IPS-18a (cell line): ENCODE data around the gene DISP2.

ENCODE experiments used
- H3K27ac ChIP-seq: one replicate; pipeline ENCODE4 v1.5.1; 2013; ENCODE audit warnings: low read length
- H3K27me3 ChIP-seq: one replicate; pipeline ENCODE4 v1.6.1; 2013; ENCODE audit warnings: mild to moderate bottlenecking, low read length; ENCODE audit not compliant: control insufficient read depth, insufficient read depth
- H3K36me3 ChIP-seq: one replicate; pipeline ENCODE4 v1.6.1; 2013; ENCODE audit warnings: low read depth, low read length; ENCODE audit not compliant: control insufficient read depth
- H3K4me1 ChIP-seq: one replicate; pipeline ENCODE4 v1.6.1; 2013; ENCODE audit warnings: low read depth, low read length; ENCODE audit not compliant: control insufficient read depth
- H3K4me3 ChIP-seq: one replicate; pipeline ENCODE4 v1.5.1; 2013; ENCODE audit warnings: low read length
- H3K9ac ChIP-seq: one replicate; pipeline ENCODE4 v1.6.1; 2013; ENCODE audit warnings: mild to moderate bottlenecking, low read length, moderate library complexity
- H3K9me3 ChIP-seq: one replicate; pipeline ENCODE4 v1.6.1; 2013; ENCODE audit warnings: low read depth, low read length; ENCODE audit not compliant: control insufficient read depth

Gene DISP2

DNA sequence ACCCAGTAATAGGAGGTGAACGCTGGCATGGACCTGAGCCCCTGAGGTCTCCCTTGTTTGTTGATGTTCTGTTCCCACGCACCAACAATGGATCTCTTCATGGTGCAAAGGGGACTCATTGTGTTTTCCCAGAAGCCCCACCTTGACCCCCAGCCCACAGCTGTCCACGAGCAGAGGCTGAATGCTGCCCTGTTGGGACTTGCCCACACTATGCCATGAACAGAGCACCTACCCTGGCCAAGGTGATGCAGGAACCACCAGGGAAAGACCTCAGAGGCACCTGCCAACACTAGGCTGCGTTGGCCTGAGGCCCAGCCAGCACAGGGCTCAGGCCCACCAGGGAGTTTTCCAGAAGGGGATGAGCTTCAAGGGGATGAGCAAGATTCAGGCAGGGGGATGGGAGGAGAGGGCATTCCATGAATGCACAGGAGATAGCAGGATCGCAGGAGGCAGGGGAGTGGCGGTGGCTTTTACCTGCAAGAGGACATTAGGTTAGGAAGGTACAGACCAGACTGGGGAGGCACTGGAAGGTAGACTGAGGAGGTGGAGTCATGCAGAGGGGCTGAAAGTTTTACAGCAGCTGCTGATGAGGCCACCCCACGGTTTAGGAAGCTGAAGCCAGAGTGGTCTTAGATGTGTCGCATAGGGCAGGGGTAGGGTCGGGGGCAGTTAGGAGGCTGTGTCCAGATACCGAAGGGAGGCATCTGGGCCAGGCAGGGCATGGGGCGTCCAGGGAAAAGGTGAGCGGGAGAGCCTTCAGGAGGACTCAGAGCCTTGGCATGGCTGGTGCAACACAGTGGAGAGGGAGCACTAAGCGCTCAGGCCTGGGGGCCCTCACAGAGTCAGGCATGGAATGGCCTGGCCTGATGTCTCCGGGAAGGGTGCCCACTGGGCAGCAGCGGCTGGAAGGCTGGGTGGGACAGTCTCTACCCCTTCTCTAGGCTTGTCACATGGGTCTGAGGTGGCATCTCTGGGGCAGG is 11.2 kb upstream of the DISP2 start:
- Histone ChIP-seq H3K27me3 (no peaks in the 10 kb centered on the region), H3K27ac (no peak overlapping the region), H3K36me3 (no peaks in the 10 kb centered on the region), H3K4me3 (no peak overlapping the region), H3K9ac (no peak overlapping the region), H3K9me3 (no peaks in the 10 kb centered on the region), H3K4me1 (no peaks in the 10 kb centered on the region)

DNA sequence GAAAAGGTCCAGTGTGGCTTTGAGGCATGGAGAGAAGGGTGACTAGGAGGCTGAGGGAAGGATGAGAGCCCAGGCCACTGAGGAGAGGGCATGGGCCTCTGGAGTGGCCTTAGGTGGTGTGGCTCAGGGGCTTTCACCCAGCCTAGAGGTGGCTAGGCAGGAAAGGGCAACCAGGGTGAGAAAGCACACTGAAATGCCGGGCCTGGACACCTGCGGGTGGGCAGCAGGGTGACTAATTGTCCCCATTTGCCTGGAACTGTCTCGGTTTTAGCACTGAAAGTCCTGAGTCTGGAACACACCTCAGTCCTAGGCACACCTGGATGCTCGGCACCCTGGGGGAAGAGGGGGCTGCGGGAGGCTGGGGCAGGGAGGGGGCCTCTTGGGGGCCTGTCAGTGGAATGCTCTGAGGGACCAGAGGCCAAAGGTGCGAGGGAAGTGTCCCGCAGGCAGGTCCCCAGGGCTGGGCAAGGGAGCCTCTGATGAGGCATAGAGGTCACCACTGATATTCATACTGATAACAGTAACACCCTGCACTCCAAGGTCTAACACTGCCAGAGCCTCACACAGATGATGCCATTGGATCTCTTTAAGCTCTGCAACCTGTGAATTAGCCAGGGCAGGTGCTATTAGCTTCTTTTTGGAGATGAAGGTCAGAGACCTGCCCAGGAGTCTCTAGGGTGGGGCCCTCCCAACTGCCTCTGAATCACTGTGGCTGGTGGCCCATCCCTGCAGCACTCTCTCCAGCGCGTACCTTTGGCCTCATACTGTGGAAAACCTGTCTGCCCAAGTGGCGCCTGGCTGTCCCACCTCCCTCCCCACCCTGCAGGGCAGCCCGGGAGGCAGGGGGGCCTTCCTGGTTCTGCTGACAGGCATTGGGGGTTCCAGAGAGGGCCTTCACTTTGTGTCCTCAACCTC is 10.2 kb upstream of the DISP2 start:
- no peaks in the 10 kb centered on the region for H3K27me3 ChIP-seq

DNA sequence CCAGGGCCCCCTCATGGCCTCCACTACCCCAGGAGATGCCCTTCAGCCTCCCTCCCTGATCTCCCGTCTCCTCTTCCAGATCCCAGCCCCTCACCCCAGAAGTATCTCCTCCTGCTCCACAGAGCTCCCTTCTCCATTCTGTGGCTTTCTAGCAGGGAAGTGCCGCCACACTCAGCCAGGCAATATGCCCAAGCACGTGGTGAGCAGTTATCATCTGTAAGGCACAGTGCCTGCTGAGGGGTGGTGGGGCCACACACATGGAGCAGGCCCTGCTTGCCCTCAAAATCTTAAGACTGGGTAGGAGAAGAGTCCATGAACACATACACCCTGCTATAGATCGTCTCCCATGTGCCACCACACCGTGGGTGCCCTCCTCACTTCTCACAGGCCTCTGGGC is 9.5 kb upstream of the DISP2 start:
- Histone ChIP-seq H3K9ac (no peak overlapping the region), H3K9me3 (no peaks in the 10 kb centered on the region), H3K27ac (no peak overlapping the region)

More for the DNA sequence above, 10.2 kb upstream of the DISP2 start:
- Histone ChIP-seq H3K36me3 (no peaks in the 10 kb centered on the region), H3K27ac (no peak overlapping the region), H3K4me3 (no peak overlapping the region), H3K9me3 (no peaks in the 10 kb centered on the region), H3K9ac (no peak overlapping the region), H3K4me1 (no peaks in the 10 kb centered on the region)

GRCh38 chr15:40349163-40349562 is 8.9 kb upstream of the DISP2 start:
- Histone ChIP-seq H3K9me3 (no peaks in the 10 kb centered on the region), H3K9ac (no peak overlapping the region), H3K27ac (no peak overlapping the region), H3K4me3 (no peak overlapping the region), H3K36me3 (no peaks in the 10 kb centered on the region), H3K4me1 (peaks cover 6% of the 10 kb centered on the region), H3K27me3 (no peaks in the 10 kb centered on the region)

More for the DNA sequence above, 9.5 kb upstream of the DISP2 start:
- Histone ChIP-seq H3K4me1 (no peaks in the 10 kb centered on the region), H3K27me3 (no peaks in the 10 kb centered on the region), H3K36me3 (no peaks in the 10 kb centered on the region), H3K4me3 (no peak overlapping the region)

GRCh38 chr15:40352281-40352901 is 5.6 kb upstream of the DISP2 start:
- Histone ChIP-seq H3K27me3 (peaks cover 10% of the 10 kb centered on the region), H3K27ac (no peak overlapping the region), H3K9me3 (no peaks in the 10 kb centered on the region), H3K36me3 (no peaks in the 10 kb centered on the region), H3K9ac (no peak overlapping the region), H3K4me1 (peaks cover 13% of the 10 kb centered on the region), H3K4me3 (no peak overlapping the region)

- Histone ChIP-seq H3K4me3 (no peak overlapping the region), H3K9ac (no peak overlapping the region), H3K27ac (no peak overlapping the region), H3K27me3 (peaks cover 14% of the 10 kb centered on the region), H3K9me3 (no peaks in the 10 kb centered on the region), H3K4me1 (peaks cover 13% of the 10 kb centered on the region), H3K36me3 (no peaks in the 10 kb centered on the region)
Measured at GRCh38 chr15:40353697-40354096, 4.3 kb upstream of the DISP2 start.

DNA sequence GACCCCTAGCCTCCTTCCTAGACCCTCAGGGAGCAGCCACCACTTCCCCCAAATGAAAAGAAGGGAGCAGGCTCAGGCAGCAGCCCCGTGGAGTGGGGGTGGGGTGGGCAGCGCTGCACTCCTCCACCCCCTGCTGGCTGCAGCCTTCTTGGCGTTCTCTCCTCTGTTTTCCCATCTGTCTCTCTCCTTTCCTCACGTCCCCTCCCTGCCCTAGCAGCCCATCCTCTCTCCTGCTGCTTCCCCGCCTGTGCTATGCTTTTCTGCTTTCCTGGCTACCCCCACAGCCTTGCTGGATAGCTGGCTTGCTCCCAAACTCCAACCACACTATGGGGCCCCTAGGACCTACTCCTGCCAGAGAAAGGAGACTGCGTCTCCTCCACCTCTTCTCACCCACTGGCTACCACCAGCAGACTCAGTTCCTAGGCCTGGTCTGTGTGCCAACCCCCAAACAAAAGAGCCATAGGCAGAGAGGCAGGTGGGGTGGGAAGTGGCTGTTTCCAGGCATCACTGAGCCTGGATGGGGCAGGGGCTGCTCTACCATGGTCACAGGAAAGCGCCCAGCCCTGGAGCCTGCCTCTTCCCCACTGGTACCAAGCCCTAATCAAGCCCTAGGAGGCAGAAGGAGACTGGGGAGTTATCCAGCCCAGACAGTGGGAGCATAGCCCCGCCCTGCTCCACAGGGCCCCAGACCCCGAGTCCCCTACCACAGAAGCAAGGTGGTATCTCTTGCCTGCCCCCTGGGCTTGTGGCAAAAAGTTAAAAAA is 3.4 kb upstream of the DISP2 start:
- Histone ChIP-seq H3K27me3 (peaks cover 22% of the 10 kb centered on the region), H3K27ac (no peak overlapping the region), H3K9me3 (no peaks in the 10 kb centered on the region), H3K4me1 (peaks cover 15% of the 10 kb centered on the region), H3K4me3 (no peak overlapping the region), H3K9ac (no peak overlapping the region), H3K36me3 (no peaks in the 10 kb centered on the region)

GRCh38 chr15:40355976-40356585 is 1.9 kb upstream of the DISP2 start:
- no peak overlapping the region for H3K4me3 ChIP-seq
- peaks cover 15% of the 10 kb centered on the region for H3K4me1 ChIP-seq

DNA sequence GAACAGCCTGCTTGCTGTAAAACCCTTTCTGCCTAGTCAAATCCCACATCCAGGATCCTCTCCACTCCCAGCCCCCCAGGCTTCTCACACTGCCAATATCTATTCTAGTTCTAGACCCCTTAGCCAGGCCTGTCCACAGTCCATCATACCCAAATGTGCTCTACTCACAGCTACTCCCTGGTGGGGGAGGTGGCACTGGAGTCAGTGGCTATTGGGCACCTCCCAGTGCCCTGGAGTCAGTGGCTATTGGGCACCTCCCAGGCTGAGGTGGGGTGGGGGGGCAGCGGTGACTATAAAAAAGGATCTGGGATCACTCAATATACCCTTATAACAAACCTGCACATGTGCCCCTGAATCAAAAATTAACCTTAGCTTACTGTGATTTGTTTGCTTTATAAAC is 773 bp upstream of the DISP2 start:
- Histone ChIP-seq H3K9me3 (no peaks in the 10 kb centered on the region), H3K27ac (no peak overlapping the region), H3K9ac (no peak overlapping the region), H3K27me3 (peaks cover 26% of the 10 kb centered on the region), H3K4me3 (peak overlapping the region; percentile 63), H3K36me3 (no peaks in the 10 kb centered on the region), H3K4me1 (peaks cover 15% of the 10 kb centered on the region)

More at GRCh38 chr15:40355976-40356585, 1.9 kb upstream of the DISP2 start:
- Histone ChIP-seq H3K27ac (no peak overlapping the region), H3K9me3 (no peaks in the 10 kb centered on the region), H3K9ac (no peak overlapping the region), H3K36me3 (no peaks in the 10 kb centered on the region), H3K27me3 (peaks cover 26% of the 10 kb centered on the region)

DNA sequence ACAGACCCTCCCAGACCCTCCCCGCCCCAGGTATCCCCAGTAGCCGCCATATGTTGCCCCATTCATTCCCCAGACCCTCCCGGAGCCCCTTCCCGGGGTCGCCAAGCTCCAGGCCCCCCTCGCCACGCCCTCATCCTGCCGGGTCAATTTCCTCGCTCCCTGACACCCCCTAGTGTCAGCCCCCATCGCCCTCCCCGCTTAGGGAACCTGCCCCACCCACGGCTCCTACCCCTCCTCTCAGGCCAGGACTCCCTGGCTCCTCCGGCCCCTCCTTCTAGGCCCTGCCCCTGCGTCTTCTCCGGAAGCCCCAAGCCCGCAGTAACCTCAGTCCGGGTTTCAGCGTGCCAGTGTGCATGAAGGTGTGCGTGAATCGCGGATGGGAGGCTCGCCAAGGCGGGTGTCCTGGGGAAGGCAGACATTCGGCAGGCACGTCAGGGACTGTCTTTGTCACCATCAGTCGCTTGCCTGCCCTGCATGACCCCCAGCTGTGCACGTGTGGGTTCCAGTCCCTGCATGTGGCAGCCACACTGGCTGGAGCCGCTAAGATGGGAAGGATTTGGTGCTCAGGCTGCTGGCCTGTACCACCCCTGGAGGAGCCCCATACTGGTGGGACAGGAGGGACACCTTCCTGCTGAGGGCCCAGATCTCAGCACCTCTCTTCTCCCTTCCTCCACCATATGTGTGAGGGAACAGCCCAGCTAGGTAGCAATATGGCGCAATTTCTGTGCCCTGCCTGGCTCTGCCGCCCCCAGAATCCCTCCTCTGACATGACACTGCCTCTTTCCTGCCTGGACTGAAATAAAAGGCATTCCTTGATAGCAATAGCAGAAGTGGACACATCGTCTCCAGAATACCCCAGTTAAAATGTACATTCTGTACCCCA is 693 bp downstream of the DISP2 start:
- Histone ChIP-seq H3K27me3 (peaks cover 26% of the 10 kb centered on the region), H3K36me3 (no peaks in the 10 kb centered on the region), H3K27ac (no peak overlapping the region), H3K9me3 (no peaks in the 10 kb centered on the region), H3K4me1 (peaks cover 14% of the 10 kb centered on the region), H3K9ac (no peak overlapping the region), H3K4me3 (peak overlapping the region; percentile 57)
